Thyroid gland (tissue), 4 donors: ENCODE results near the gene RELCH.

Experiments
- POLR2A ChIP-seq, 2 donors: fragments of 450-650 bp; IDR thresholded peaks; one replicate each; pipeline ENCODE4 v1.6.1; 2017; ENCODE audit warnings: antibody characterized with exemption in 2 of 2, mild to moderate bottlenecking in 2 of 2, moderate library complexity in 1 of 2
- TF ChIP-seq, protein P1 (sequence below), 6 experiments: fragments of 200-600 bp in 3 of 6; fragments of 450-650 bp in 3 of 6; sonication (generic) in 3 of 6; IDR thresholded peaks; one replicate each; pipeline ENCODE4 v1.5.1; 2016 to 2019; ENCODE audit warnings: antibody characterized with exemption in 6 of 6, mild to moderate bottlenecking in 2 of 6, inconsistent platforms in 1 of 6, moderate library complexity in 1 of 6

DNA sequence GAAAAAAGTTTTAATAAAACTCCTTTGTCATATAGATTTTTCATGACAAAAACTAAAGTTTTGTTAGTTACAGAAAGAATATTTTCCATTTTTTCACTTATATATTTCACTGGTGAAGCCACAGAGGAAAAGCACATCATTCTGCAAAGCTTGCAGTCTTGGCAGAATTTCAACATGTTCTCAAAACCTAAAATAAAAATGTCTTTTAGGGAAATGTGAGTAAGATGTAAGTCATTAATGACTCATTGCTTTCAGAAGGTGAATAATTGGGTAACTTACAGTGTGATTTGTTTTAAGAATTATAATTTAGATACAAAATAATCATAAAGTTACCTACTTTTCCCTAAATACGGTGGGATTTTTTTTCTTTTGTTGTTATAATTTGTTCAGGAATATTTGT is 94.6 kb downstream of the RELCH start:
- TF ChIP-seq, protein P1, sequence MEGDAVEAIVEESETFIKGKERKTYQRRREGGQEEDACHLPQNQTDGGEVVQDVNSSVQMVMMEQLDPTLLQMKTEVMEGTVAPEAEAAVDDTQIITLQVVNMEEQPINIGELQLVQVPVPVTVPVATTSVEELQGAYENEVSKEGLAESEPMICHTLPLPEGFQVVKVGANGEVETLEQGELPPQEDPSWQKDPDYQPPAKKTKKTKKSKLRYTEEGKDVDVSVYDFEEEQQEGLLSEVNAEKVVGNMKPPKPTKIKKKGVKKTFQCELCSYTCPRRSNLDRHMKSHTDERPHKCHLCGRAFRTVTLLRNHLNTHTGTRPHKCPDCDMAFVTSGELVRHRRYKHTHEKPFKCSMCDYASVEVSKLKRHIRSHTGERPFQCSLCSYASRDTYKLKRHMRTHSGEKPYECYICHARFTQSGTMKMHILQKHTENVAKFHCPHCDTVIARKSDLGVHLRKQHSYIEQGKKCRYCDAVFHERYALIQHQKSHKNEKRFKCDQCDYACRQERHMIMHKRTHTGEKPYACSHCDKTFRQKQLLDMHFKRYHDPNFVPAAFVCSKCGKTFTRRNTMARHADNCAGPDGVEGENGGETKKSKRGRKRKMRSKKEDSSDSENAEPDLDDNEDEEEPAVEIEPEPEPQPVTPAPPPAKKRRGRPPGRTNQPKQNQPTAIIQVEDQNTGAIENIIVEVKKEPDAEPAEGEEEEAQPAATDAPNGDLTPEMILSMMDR (IDR thresholded peaks at IDR 0.05): no peak
- TF ChIP-seq POLR2A (IDR thresholded peaks at IDR 0.05): no peak
